NCI-H82 (cell line): ENCODE results near the gene FAM184A.
A peak's percentile ranks its signal among the peaks of the same experiment; 100 is the strongest.

Source experiments
- DNase-seq: peaks from one replicate; lab custom pipeline; 2025; lab: John Stamatoyannopoulos, UW

Gene FAM184A

DNA sequence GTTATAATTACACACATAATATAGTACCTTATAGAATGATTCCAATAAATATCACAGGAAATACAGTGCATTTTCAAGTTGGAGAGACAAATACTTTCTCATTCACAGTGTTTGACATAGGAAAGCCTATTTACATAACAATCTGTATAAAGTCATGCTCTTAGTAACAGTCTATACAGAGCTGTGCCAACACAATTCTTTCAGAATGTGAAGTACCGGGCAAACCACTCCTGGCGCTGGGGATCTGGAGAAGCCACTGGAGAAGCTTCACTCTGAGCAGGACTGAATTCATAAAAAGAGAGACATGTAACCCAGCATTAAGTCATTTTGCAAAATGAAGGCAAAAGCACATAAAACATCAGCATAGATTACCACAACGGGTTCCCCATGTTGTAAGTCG, 118.6 kb downstream of the FAM184A start:
- DNase-seq, result no peak

DNA sequence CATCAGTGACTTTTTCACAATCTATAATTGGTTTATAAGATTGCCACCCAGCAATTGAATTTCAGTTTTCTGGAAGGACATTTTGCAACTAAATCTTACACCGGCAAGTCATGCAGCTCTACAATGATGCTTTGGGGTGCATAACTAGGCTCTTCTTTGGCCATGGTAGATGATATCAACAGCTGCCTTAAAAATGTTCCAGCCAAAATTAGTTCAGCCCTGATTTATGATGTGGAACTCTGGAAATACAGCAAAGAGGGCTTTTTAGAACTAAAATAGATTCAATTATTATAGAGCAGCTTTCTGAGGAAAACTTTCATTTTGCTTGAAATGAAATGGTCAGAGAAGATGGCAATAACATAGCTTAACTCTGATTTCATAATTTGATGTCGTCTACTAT, 125.1 kb downstream of the FAM184A start:
- DNase-seq, result no peak

DNA sequence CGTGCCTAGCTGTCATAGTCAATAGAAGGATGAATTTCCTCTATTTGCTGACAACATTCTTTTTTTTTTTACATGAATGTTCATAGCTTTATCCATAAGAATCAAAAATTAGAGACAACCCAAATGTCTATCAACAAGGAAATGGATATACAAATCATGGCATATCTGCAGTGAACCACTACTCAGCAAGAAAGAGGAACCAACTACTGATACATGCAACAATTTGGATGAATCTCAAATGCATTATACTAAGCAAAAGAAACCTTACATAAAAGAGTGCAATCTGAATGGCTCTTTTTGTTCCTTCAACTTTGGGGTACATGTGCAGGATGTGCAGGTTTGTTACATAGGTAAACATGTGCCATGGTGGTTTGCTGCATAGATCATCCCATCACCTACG, 125.8 kb downstream of the FAM184A start:
- DNase-seq, result no peak

DNA sequence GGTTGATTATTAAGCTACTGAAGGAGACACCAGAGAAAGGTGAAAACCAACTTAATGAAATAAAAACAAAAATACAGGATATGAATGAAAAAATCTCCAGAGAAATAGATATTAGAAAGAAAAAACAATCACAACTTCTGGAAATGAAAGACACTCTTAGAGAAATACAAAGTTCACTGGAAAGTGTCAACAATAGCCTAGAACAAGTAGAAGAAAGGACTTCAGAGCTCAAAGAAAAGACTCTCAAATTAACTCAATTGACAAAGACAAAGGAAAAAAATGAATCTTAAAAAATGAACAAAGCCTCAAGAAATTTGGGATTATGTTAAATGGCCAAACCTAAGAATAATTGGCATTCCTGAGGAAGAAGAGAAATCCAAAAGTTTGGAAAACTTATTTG, 133.2 kb downstream of the FAM184A start:
- no peak for DNase-seq

DNA sequence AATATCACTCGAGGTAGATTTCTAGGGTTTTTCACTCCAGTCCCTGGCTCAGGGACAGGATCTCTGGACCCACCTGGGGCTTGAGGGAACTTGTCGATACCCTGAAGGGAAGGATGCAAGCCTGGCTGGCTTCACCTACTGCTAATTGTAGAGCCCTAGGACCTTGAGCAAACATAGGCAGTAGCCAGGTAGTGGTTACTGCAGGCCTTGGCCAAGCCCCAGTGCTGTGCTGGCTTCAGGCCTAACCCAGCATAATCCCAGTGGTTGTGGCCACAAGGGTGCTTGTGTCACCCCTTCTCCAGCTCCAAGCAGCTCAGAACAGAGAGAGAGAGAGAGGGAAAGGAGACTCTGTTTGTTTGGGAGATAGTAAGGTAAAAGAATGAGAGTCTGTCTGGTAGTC, 137.7 kb downstream of the FAM184A start:
- DNase-seq, result no peak

DNA sequence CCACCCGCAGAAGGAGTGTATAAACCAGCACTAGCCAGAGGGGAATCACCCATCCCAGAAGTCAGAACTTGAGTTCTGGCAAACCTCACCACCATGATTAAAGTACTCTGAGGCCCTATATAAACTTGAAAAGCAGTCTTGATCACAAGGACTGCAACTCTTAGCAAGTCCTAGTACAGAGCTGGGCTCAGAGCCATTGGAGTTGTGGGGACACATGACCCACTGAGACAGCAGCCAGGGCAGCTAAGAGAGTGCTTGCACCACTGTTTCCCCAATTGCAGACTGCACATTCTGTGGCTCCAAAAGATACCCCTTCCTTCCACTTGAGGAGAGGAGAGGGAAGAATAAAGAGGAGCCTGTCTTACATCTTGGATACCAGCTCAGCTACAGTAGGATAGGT, 138.8 kb downstream of the FAM184A start:
- no peak for DNase-seq

DNA sequence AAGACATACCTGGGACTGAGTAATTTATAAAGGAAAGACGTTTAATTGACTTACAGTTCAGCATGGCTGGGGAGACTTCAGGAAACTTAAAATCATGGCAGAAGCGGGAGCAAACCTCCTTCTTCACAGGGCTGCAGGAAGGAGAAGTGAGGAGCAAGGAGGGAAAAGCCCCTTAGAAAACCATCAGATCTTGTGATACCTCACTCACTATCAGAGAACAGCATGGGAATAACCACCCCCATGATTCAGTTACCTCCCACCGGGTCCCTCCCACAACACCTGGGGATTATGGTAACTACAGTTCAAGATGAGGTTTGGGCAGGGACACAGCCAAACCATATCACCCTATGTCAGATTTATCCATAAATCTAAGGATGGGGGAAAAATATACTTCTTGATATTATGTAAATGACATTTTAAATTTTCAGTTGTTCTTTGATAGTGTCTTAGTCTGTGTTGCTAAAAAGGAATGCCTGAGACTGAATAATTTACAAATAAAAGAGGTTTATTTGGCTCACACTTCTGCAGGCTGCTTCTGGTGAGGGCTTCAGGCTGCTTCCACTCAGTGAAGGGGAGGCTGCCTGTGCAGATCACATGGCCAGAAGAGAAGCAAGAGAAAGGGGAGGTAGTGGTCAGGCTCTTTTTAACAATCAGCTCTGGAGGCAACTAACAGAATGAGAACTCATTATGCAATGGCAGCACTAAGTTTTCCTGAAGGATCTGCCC, 142.3 kb downstream of the FAM184A start:
- no peak for DNase-seq

DNA sequence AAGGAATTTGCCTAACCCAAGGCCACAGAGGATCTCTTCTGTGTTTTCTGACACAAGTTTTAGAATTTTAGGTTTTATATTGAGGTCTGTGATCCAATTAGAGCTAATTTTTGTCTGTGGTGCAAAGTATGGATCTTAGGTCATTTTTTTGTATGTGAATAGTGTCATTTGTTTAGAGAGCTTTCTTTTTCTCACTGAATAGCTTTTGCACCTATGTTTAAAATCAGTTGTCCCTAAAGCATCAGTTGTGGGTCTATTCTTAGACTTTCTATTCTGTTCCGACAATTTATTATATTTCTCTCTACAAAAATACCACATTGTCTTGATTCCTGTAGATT, 143.2 kb downstream of the FAM184A start:
- no peak for DNase-seq

DNA sequence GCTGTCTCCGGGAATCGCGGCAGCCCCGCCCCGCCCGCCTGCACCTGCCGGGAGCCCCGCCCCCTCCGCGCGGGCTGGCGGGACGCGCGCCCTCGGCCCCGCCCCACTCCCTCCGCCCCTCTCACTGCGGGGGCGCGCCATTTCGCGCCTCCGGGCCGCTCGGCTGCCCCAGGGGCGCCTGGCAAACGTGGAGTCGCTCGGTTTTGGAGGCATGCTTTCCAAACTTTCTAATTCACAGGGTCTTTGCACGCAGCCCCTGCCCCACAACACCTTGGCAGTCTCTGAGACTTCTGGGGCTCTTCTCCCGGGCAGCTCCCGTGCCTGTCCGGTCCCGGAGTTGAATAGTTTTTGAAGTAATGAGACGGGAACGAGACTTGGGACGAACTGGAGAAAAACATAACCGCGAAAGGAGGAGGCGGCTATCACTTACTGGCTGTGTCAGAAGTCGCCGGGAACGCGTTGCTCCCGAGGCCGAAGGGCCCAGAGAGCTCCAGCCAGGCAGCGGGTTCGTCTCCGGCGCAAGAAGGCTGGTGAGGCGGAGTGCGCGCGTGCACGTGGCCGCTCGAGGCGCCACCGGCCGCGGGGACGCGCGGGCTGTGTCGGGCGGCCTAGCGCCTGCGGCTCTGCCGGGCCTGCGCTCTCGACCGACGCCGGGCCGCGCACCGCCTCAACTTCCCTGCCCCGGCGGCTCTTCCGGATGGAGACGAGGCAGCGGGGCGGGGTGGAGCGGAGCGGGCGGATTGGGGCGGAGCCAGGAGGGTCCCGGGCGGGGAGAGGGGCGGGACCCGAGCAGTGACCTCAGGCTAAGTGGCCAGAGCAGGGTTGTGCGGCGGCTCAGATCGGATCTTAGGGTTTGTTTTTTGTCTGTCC, 143.8 kb downstream of the FAM184A start, which contains the start of gene MCM9:
TSS of gene MCM9 (minus strand) at position 699 of the 870 bp plus-strand sequence. CDS start 3,436 bp downstream, outside the sequence.
- peak; percentile 93 for DNase-seq

DNA sequence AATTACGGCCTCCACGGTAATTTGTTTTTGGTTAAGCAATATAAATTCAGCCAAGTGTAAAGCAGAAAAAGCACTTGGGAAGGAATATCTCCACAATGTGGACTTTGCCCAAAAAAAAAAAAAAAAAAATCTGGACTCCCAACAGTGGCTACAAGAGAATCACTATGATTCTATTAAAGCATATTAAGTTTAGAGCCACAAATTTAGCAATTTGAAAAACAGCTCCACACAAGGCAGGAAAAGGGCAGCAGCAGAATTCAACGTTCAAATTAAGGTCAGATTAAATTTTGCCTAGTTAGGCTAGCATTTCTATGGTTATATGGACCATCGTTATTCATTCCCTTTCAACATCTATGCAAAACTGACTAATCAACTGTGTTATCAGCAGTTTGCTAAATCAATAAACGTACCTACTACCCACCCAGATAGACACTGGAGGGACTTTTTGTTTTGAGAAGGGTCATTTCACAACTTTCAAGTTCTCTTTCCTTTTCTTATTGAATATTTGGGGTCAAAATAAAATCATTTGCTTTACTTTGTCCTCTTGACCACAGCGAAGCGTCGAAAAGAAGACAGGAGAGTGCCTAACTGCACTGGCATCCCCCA, 144.5 kb downstream of the FAM184A start:
- no peak for DNase-seq

DNA sequence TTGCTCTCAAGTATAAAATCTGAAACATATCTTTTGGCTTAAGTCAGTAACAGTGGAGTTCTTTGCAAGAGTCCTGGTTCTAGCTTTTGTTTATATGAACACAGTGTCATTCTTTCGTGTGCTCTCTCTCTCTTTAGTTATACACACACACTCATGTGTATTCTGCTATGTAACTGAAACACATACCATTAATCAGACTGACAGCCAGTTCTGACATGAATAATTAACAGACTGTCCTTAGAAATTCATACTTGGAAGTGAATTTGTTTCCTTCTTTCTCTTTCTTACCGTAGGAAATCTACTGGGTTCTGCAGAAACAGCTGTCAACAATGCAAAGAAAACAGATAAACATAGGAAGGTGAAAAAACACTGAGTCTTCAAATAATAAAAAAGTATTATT, 146.0 kb downstream of the FAM184A start:
- DNase-seq, result no peak

DNA sequence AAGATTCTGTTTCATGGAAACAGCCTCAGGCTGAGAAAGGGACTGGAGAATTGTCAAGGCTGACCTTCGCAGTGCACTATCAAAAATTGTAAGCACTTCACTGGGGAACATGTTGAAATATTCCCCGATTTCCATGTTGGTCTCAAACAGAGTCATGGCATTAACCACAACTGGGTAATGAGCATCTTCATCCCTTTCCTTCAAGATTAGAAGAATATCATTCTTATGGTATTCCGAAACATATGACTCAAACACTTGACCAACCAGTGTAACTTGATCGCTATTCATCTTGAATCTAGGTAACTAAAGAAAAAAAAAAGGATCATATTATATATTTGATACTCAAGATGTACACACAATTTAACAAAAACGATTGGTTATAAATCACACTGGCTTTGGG, 147.0 kb downstream of the FAM184A start:
- DNase-seq, result no peak

DNA sequence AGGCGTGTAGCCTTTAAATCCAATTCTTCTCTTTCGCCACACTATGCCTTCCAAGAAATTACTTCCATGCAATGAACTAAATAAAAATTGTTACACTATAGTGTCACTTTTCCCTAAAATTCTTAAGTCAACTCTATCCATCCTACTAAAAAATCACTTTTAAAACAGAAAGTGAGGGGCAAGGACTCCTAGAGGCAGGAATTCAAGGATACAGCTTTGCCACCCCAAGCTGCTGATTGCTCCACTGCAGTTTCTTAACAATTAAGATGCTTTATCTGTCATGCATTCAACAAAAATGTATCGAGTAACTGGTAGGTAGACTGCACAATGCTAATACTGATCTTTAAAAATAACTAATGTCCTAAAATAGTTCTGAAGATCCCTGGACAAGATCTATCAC, 147.8 kb downstream of the FAM184A start:
- no peak for DNase-seq

DNA sequence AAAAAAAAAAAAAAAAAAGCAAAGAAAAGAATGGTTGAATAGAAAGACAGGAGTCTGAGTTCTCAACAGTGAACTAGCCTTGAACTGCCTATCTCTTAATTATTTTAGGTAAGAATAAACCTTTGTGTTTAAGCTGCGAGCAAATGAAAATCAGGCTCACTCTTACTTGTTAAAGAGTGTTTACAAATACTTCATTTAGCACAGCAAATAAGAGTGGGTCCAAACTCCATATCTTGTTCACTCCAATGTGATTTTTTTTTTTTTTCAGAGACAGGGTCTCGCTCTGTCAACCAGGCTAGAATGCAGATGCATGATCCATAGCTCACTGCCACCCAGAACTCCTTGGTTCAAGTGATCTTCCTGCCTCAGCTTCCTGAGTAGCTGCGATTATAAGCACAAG, 155.4 kb downstream of the FAM184A start:
- DNase-seq, result no peak

DNA sequence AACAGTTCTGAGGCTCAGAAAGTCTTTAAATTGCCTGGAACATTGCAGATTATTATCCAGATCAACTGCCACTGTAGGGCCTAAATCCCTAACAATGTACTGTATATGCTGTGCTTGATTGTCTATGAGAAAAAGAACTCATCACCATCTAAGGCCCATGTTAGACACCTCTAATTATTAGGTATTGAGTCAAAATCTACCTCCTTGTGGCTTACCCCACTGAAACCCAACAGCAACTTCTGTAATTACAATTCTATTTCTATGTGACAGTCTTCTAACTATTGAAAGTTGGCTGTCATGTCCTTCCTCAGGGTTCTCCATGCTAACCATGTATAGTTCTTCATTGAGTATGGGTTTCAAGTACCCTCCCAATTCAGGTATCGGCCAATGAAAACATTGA, 157.4 kb downstream of the FAM184A start:
- no peak for DNase-seq

DNA sequence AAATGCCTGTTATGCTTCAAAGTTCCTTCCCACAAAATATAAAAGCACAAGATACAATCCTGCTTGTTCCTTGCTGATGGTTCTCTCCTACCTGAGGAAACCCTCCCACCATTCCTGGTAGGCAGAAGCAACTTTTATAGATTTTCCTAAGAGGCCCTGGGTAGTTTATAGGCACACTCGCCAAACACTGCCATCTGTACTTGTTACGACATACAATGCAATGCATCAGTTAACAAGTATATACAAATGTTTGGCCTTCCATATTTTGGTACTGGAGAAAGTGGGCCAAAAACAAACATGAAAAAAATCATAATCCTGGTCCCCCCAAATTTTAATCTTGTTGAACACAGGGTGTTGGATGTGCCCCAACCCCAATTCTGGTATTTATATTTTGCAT, 160.1 kb downstream of the FAM184A start:
- DNase-seq, result no peak

DNA sequence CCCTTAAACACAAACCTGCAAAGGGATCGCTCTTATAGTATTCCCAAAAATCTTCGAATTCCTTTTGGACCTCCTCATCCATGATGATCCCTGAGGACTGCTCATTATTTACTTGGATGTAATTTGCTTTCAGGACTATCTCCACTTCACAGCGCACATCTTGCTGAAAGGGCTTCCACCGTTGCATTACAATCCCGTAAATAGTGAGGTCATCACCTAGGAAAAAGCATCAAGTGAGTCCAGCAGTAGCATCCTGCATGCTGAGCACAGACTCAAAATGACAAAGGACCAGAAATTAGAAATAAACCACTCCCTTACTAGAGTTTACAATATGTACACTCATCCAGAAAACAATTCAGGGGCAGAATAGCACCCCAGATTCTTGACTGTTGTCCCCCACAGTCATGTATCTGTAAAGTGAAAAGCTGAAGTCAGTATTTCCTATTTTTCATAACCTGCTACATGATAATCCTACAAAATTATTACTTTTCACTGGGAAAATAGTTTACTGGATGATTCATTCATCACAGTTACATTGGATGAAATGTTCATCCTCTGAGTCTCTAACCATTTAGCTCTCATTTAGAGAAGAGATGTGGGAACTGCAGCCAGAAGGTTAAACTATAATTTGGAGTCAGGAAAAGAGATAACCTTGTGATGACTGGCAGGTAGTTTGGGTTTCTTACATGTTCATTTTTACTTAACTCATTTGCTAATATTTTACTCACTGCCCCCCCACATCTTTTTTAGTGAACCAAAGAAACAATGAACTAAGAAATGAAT, 160.7 kb downstream of the FAM184A start:
- no peak for DNase-seq

DNA sequence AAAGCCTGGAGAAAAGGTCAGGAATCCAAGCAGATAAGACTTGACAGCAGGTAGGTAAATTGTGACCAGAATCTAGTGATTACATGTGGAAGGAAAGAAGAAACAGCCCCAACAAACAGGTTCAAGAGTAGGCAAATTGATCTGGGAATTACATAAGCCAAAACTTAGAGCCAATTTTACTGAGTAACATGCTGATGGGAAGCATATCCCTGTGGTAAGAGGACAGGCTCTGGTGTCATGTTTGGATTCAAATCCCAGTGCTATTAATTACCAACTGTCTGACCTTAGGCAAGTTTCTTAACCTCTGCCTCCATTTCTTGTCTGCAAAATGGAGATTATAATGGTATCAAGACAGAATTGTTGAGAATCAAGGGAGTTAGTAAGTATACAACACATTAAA, 163.9 kb downstream of the FAM184A start:
- no peak for DNase-seq

DNA sequence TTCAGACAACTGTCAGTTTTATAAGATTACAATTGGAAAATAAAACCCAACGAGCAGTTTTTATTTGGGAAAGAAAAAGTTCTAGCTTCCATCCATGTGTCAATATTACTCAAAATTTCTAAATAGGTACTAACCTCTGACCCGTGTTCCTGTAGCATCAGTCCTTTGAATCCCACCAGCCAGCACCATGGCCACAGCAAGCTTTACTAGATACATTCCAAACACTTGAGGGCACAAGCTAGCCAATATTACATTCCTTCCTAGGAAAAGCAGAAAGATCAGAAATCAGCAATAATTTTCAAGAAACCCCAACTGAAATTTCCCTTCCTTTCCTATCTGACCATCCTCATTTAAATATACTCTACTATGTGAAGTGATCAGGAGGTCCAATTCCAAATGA, 165.3 kb downstream of the FAM184A start:
- DNase-seq, result peak; percentile 29

DNA sequence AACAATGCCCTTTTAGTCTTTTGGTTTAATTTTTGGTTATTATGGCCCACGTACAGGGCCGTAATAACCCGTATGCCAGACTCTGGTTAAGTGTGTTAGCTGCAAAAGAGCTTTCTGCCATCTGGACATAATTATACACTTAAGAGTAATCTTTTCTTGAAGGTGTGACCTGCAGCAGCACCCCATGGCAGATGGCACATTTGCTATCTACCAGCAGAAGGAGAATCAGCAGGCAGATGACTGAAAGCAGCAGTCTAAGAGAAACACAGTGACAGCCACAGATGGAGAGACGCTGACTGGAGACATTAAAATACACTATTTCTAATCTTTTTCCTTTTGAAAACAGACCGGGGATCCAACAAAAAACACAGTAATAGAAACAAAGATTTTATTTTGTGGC, 165.8 kb downstream of the FAM184A start:
- DNase-seq, result peak; percentile 98
